NB4 (cell line): ENCODE measurements around the gene SOX30.

Experiments used
- CTCF ChIP-seq: IDR thresholded peaks from one replicate; pipeline ENCODE4 v1.5.1; 2012; ENCODE audit warnings: low read depth, low read length
- POLR2A ChIP-seq: IDR thresholded peaks from 2 replicates; pipeline ENCODE4 v1.6.1; 2011; ENCODE audit warnings: mild to moderate bottlenecking; ENCODE audit not compliant: insufficient read length; ENCODE audit errors: extremely low read depth

GRCh38 chr5:157679801-157680200, 27.6 kb upstream of the SOX30 start:
- TF ChIP-seq CTCF (no peak), POLR2A (no peak)
